Central memory CD8-positive, alpha-beta T cell (primary cell): ENCODE data around the gene PARP8.
A peak's percentile ranks its signal among the peaks of the same experiment; 100 is the strongest.

Source experiments
- ATAC-seq: fragments of 150-1000 bp; cut with Tn5 transposase; replicated peaks from 2 replicates; pipeline ENCODE4 v1.10.0; 2022; ENCODE audit warnings: mild to moderate bottlenecking, moderate FRiP score, moderate number of reproducible peaks; ENCODE audit not compliant: poor library complexity, severe bottlenecking; ENCODE audit errors: extremely low read depth
- DNase-seq, 2 donors: peaks; one replicate each; pipeline ENCODE4 v3.0.0; 2021; ENCODE audit warnings: low spot score in 2 of 2
- H3K27ac Mint-ChIP-seq: one replicate; pipeline ENCODE4 v1.8.0; 2022; ENCODE audit warnings: low read depth, mild to moderate bottlenecking, moderate library complexity, mixed read lengths
- H3K27me3 Mint-ChIP-seq: one replicate; pipeline ENCODE4 v1.8.0; 2022; ENCODE audit warnings: mixed read lengths
- H3K36me3 Mint-ChIP-seq: one replicate; pipeline ENCODE4 v1.8.0; 2022; ENCODE audit warnings: mild to moderate bottlenecking, moderate library complexity, mixed read lengths; ENCODE audit not compliant: insufficient read depth
- H3K4me1 Mint-ChIP-seq: one replicate; pipeline ENCODE4 v1.8.0; 2022; ENCODE audit warnings: mixed read lengths
- H3K4me3 Mint-ChIP-seq: one replicate; pipeline ENCODE4 v1.8.0; 2022; ENCODE audit warnings: mild to moderate bottlenecking, moderate library complexity, mixed read lengths
- H3K9me3 Mint-ChIP-seq: one replicate; pipeline ENCODE4 v1.8.0; 2022; ENCODE audit warnings: mixed read lengths

The PARP8 gene

DNA sequence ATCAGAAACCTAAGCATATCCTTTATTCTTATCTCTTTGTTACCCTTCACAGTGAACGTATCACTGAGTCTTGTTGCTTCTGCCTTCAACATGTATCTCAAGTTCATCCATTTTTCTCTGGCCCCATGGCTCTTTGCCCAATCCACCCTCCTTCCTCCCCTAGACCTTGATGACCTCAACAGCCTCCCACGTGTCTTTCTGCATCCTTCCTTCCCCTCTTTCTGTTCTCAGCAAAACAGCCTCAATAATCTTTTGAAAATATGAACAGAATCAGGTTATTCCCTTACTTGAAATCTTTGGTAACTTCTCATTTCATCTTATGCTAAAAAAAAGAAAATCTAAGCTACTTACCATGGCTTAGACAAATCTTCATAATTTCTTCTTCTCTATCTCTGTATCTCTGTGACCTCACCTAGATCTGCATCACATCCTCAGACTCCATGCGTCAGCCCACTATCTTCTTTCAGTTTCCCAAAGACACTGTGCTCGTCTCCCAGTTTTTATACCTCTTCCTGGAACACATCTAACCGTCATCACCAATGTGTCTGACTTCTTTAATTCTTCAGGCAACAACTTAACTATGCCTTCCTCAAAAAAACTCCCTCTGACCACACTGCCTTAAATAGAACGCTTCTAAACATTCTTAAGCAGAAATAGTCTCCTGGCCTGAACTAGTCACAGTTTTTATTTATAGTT, 208.0 kb downstream of the PARP8 start:
- no peak for DNase-seq
- peak; percentile 24 for ATAC-seq
- no peak overlapping the region for H3K4me3 Mint-ChIP-seq
- peaks cover 2% of the 10 kb centered on the region for H3K36me3 Mint-ChIP-seq
- H3K27me3 Mint-ChIP-seq = peaks cover 32% of the 10 kb centered on the region
- peaks cover 13% of the 10 kb centered on the region for H3K4me1 Mint-ChIP-seq
- no peak overlapping the region for H3K27ac Mint-ChIP-seq
- no peaks in the 10 kb centered on the region for H3K9me3 Mint-ChIP-seq

DNA sequence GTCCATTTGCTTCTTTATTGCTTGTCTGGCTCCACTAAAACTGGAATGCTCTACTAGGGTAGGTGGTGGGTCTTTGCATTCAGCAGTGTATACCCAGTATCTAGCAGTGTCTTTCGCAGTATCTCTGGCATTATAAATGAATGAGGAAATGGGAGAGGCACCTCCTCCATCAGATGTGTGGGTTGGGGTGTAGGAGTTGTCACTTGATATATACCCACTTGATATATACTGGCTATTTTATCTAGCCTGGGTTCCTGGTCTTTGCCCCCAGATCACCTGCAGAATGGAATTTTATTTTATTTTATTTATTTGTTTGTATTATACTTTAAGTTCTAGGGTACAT, 208.5 kb downstream of the PARP8 start:
- Mint-ChIP-seq H3K4me1 (peaks cover 13% of the 10 kb centered on the region), H3K27me3 (peaks cover 32% of the 10 kb centered on the region), H3K27ac (no peak overlapping the region), H3K4me3 (no peak overlapping the region), H3K36me3 (peaks cover 2% of the 10 kb centered on the region), H3K9me3 (no peaks in the 10 kb centered on the region)
- no peak for ATAC-seq
- no peak for DNase-seq

DNA sequence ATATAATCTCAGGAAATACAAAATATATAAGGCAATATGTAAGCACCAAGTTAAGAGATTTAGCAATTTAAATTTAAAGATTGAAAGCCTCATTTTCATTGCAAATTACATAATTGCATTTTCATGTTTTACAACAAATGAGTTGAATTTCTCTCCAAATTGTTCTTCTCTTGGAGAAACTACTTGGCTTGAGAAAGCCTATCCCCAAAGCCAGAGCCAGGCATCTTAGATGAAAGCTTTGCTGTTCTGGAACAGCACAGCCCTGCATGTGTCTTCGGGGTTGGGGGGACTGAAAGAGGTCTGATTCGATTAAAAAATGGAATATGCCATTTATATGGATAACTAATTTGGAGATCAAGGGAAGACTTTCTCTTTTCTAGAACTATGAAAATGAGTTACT, 212.0 kb downstream of the PARP8 start:
- Mint-ChIP-seq H3K27me3 (peaks cover 25% of the 10 kb centered on the region), H3K27ac (no peak overlapping the region), H3K9me3 (no peaks in the 10 kb centered on the region), H3K4me1 (peaks cover 13% of the 10 kb centered on the region), H3K36me3 (peaks cover 2% of the 10 kb centered on the region), H3K4me3 (no peak overlapping the region)
- DNase-seq = no peak
- no peak for ATAC-seq

DNA sequence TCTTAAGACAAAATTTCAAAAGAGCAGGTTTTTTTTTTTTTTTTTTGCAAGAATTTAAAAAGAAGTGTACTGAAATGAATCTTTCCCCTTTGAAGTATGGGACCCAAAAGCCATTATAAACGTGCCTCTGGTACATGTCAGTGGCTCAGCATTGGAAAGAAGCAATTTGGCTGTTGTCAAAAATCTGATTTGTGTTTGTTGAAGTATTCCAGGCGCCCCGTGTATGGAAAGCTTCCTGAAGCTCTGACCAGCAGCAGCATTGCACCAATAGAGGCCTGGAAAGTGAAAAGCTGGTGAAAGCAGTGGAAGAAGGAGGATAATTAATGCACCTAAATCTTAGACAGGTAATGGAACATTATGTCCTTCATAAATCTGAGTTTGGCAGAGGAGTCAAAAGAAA, 215.0 kb downstream of the PARP8 start:
- H3K27ac Mint-ChIP-seq = no peak overlapping the region
- H3K36me3 Mint-ChIP-seq = no peaks in the 10 kb centered on the region
- DNase-seq (no peak), ATAC-seq (no peak)
- H3K27me3 Mint-ChIP-seq = peaks cover 39% of the 10 kb centered on the region
- H3K4me1 Mint-ChIP-seq = no peaks in the 10 kb centered on the region
- H3K9me3 Mint-ChIP-seq = no peaks in the 10 kb centered on the region
- H3K4me3 Mint-ChIP-seq = no peak overlapping the region

DNA sequence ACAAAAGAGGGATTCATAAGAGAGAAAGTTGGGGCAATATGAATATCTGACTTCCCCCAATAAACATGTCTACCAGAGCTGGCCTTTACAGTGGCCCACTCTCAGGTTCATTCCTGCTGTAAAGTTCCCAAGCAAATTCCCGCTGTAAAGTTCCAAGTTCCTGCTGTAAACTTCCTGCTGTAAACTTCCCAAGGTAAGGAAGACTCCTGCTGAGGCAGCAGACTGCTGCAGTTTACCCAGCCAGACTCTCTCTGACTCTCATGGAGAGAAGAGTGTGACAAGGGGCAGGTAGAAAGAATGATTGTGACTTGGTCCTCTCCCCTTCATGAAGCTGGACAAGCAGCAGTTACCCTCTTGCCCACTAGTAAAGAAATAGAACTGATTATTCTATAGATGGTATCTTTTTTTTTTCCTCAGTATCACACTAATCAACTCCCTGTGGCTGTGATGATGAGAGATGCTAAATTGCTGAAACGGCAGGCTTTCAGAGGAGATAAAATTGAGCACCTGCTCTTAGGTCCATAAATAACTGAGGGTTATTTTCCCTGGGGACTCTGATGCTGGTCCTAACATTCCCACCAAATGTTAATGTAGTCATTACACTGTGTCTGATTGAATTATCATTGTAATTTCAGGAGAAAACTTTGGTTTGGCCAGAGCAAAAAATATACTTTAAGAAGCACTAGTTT, 220.4 kb downstream of the PARP8 start:
- DNase-seq (no peak), ATAC-seq (no peak)
- H3K4me3 Mint-ChIP-seq = no peak overlapping the region
- H3K4me1 Mint-ChIP-seq = no peaks in the 10 kb centered on the region
- no peaks in the 10 kb centered on the region for H3K36me3 Mint-ChIP-seq
- no peak overlapping the region for H3K27ac Mint-ChIP-seq
- peaks cover 14% of the 10 kb centered on the region for H3K27me3 Mint-ChIP-seq
- H3K9me3 Mint-ChIP-seq = no peaks in the 10 kb centered on the region

DNA sequence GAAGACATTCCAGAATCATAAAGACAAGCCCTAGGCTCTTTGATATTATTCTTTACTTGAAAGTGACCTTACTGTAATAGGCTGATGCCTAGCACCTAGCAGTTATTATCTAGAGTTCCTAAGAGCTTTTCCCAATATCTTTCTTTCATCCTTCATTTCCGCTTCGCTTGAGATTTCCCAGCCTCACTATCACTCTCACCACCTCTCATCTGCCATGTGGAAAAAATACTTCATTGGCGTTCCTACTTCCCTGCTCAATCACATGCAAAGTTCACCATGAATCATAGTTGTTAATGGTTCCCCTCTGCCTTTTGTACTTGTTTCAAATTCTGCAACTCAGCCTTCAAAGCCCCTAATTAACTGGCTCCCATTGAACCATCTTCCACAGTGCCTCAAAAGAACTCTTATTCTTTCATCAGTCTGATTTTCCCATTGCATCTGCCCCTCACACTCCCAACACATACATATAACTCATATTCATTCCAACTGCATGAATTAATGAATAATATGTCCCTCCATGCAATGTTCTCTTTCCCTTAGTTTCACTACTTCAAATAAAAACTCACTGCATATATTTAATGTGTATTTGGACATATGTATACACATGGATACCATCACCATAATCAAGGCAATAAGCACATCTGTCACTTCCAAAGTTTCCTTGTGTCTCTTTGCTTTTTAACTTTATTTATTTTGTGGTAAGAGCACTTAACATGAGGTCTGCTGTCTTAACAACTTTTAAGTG, 221.6 kb downstream of the PARP8 start:
- ATAC-seq = no peak
- Mint-ChIP-seq H3K27ac (no peak overlapping the region), H3K36me3 (no peaks in the 10 kb centered on the region), H3K4me1 (no peaks in the 10 kb centered on the region), H3K4me3 (no peak overlapping the region), H3K27me3 (peaks cover 14% of the 10 kb centered on the region), H3K9me3 (no peaks in the 10 kb centered on the region)
- no peak for DNase-seq

DNA sequence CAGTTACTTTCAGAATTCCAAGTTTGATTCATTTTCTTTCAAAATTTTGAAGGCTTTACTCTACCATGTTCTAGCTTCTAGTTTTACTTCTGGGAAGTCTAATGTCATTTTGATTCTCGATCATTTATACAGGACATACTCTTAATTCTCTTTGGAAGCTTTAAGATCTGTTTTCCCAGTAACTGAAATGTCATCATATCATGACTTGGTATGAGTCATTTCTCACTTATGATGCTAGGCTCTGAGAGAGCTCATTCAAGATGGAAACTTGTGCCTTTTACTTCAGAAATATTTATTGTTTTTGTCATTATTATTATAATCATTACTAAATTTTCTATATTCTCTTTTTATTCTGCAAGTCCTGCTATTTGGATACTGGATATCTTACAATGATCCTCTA, 222.3 kb downstream of the PARP8 start:
- Mint-ChIP-seq H3K27ac (no peak overlapping the region), H3K4me3 (no peak overlapping the region), H3K36me3 (no peaks in the 10 kb centered on the region), H3K9me3 (no peaks in the 10 kb centered on the region), H3K4me1 (no peaks in the 10 kb centered on the region), H3K27me3 (peaks cover 14% of the 10 kb centered on the region)
- ATAC-seq (no peak), DNase-seq (no peak)

DNA sequence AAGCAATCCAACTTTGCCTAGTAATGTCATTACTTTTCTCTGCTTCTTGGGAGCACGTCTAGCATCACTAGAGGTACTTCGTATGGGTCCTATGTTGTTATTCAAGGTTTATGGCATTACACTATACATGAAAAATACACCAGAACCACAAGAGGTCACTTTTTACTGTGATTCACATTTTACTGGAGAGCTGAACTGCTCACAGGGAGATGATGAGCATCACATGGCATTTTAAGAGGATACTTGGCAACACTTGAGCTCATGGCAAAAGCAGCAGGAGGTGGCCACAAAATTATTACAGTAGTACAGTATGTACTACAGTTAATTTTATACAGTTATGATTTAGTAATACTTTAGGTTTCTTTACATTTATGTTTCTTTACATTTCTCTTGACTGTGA, 223.4 kb downstream of the PARP8 start:
- Mint-ChIP-seq H3K4me3 (no peak overlapping the region), H3K4me1 (no peaks in the 10 kb centered on the region), H3K27ac (no peak overlapping the region), H3K9me3 (no peaks in the 10 kb centered on the region), H3K27me3 (peaks cover 9% of the 10 kb centered on the region), H3K36me3 (no peaks in the 10 kb centered on the region)
- no peak for DNase-seq
- no peak for ATAC-seq
